GM21576 (cell line): Measurements from ENCODE around the gene INTS6.
"Not testable (repeated sequence)": the region's sequence is repeated elsewhere in the genome, so short reads cannot be mapped to it uniquely, and the experiment has no call there.

Source experiments
- ATAC-seq: cut with Tn5 transposase; IDR thresholded peaks from one replicate; pipeline ENCODE4 v1.9.1; 2021; ENCODE audit warnings: mild to moderate bottlenecking, moderate library complexity; ENCODE audit not compliant: unreplicated experiment

INTS6 gene

GRCh38 chr13:51415339-51415738, 37.5 kb downstream of the INTS6 start:
- not testable (repeated sequence) for ATAC-seq

DNA sequence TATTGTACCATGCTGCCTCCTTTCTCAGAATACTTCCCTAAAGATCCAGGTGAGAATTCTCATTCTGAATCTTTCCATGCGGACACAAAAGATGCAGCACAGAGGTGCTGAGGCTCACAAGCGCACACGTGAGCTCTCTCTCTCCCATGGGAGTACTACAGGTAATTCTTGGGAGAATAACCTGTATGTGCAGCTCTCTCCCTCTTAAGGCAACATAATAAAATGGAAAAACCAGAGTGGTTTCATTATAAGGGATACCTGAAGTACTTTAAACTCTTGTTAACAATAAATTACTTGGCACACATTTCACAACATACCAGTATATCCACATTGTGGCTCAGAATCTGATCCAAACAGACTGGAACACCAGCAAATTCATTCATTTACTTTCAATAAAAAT, 40.4 kb downstream of the INTS6 start:
- ATAC-seq, result no peak

DNA sequence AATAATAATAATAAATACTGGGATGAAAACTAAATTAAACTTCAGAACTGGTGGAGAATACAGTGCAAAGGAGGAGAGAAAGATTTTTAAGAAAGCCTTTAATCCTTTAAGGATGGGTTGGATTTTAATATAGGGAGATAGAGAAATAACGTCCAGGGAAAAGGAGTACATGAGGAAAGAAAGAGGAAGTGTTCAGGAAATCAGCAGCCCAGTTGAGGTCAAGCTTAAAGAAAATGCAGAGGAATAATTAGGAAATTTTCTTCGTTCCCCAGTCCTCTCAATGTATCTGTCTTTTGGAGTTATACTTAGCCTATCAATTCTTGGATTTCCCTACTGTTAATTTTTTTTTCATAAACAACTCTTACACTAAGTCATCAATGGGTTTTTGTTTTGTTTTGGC, 47.7 kb downstream of the INTS6 start:
- no peak for ATAC-seq

GRCh38 chr13:51397262-51397941, 55.4 kb downstream of the INTS6 start:
- no peak for ATAC-seq

- peak; percentile 81 for ATAC-seq
These were observed 56.5 kb downstream of the INTS6 start for GRCh38 chr13:51396352-51396751.

DNA sequence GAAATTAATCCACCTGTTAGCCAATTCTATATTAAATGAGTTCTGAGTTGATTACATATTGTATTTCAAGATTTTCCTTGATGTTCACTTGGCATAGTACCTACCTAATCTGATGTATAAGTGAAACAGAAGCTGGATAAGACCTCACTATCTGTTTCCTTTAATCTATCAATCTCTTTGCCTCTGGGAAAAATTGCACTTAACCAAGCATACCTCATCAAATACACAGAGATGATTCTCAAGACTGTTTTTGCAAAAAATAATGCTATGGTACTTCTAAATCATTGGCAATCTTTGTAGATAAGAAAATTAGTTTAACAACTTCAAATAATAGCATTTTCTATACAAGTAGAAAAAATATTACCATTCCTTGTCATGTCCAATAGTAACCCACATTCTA, 58.1 kb downstream of the INTS6 start:
- ATAC-seq, result no peak

GRCh38 chr13:51385114-51385513, 67.7 kb downstream of the INTS6 start:
- ATAC-seq, result no peak

DNA sequence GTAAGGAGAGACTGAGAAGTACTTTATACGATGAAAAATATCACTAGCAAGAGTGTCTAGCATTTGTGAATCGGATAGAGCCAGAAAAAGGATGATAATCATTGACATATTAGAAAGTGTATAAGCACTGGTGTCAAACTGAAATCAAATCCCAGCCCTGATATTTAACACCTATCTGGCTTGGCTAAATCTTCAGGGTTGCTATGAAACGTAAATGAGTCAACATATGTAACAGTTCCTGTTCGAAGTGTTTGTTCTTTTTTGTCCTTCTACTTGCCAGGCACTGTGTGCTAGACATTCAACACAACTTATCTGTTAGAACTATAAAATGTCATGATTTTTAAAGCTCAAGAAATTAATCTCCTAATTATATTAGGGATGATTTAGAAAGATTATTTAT, 72.6 kb downstream of the INTS6 start:
- no peak for ATAC-seq

- no peak for ATAC-seq
These were observed 79.4 kb downstream of the INTS6 start for GRCh38 chr13:51373451-51373850.

DNA sequence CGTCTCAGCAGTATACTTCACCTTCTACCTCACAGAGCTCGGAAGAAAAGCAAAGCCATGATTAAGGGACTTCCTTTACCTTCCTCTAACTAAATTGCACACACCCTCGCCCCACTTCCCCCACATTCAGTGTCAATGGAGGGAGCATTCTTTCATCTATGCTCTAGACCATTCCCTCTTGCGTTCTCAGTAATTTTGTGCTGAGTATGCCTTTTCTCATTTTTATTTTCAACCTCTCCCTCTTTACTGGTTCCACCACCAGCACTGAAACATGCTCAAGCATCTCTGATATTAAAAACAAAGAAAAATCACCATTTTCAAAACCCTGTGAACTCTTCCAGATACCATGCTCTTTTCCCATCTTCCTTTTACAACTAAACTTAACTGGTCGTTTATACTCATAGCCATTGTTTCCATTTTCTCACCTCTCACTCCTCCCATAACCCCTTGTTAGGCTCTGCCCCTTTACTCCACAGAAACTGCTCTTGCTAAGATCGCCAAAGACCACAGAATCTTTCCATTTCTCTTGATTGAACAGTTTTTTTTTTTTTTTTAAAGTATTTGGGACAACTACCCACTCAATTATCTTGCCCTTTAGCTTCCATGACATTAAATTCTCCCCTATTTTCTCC, 81.0 kb downstream of the INTS6 start:
- ATAC-seq, result no peak

- ATAC-seq, result no peak
These were observed 82.0 kb downstream of the INTS6 start for GRCh38 chr13:51370811-51371210.

GRCh38 chr13:51370116-51370515, 82.7 kb downstream of the INTS6 start:
- no peak for ATAC-seq

DNA sequence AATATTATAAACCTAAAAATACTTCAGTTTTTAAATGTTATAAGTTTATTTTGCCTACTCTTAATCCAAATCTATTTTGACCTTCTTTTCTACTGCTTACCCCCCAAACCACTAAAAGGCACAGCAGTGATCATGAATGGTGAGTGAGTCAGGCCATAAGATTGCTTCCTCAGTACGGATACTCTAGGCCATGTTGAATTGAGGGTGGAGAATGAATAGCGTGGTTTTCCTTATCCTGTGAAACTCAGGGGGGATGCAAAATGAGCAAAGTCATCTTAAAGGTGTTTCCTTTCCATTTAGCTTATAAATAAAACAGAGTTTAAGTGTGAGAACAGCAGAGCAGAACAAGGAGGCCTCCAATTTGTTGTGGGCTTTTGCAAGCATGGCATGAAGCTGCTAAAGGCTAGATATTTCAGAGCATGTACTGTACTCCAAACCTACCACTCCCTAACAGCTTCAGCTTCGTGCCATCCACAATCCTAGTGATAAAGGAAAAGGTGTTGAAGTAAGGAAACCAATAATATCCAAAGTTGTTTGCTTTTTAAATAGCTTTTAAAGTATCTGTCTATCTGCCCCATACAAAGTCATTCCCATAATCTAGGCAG, 88.3 kb downstream of the INTS6 start:
- ATAC-seq, result no peak

- no peak for ATAC-seq
These were observed 89.2 kb downstream of the INTS6 start for GRCh38 chr13:51363625-51364024.

DNA sequence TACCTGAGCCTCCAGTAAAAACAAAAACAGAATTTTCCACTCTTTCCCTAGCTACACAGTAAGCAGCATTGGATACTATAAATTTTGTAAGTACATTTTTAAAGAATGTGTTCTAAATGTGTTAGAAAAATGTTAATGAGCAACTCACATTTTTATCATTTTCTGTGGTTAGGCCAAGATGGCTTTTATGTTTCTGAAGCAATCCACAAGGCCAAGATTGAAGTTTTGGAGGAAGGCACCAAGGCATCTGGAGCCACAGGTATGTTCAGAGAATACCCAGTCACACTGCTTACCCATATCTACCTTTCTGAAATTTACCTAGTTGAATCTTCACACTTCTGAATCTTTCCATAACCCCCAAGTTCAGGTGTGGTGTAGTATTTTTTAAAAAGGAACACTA, 91.7 kb downstream of the INTS6 start:
- ATAC-seq, result no peak

DNA sequence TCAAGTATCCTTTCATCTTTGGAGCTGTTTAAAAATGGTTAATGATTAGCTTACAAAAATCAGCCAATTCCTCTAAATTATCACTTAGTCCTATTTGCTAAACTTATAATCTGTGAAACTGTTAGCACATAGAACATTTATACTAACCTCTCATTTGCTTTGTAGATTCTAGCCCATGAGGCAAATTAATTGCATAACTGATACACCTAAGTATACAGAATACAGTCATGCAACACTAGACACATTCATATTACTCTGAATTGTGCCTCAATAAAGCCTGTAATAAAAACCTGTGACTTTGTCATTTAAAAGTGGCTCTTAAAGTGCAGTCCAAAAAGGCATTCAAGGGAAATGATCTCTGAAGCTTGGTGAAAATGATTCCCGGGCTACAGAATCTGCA, 92.3 kb downstream of the INTS6 start:
- ATAC-seq, result no peak

DNA sequence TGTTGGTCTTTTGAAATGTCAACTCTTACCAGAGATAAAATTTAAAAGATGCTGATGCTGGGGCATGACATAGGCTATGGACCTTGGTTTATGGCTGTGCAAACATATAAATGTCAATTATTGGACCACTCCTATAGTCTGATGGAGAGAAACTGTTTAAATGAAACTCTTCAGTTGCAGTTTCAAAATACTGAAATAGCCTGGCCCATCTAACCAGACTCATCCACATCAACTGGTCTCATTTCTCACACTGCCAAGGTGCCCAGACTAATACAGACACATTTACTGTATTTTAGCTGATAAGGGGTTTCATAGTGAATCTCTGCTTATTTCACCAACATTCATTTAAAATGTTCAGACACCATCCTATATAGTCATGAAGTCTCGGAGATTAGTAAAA, 93.5 kb downstream of the INTS6 start:
- no peak for ATAC-seq

DNA sequence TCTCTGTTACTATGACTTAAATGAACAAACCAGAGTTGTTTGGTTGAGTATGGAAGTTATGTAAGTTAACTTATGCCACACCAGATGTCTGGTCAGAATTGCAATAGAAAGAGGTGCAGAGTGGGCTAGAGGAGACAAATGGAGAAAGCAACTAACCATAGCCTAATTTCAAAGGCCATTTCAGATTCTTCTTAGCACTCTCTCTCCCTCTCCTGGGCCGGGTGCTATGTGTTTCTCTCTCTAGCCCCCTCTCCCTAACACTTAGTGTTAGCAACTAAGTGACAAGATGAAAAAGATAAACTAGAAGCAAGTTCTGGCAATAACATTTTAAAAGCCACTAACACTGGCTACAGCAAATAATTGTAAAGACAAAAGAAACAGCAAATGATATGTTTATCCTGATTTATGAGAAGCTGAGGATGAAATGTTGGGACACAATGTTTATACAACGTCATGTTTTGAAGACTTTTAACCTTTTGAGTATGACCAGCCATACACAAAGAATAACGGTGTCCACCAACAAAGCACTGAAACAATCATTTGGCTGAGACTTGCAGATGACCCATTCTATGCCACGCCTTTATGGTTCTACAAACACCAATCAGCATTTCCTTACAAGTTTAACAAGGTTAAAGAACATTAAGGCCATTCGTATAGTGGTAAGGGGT, 94.8 kb downstream of the INTS6 start:
- no peak for ATAC-seq

- ATAC-seq, result no peak
These were observed 97.6 kb downstream of the INTS6 start for GRCh38 chr13:51355217-51355616.

DNA sequence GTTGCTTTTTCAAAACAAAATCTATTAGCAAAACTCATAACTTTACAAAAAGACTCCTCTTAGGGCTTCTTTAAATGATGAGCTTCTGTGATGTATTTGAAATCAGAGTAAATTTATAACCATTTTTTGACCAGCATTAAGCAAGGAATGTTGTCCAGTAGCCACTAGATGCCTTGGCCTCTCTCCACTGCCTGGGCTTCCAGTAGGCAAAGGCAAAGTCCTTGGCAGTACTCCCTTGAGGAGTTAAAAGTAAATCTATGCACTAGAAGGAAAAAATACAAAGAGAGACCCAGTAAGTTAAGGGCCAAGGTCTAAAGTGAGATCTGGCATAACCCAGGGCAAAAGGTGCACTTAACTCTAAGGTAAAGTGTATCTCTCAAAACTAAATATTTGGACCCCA, 103.8 kb downstream of the INTS6 start:
- ATAC-seq, result no peak

GRCh38 chr13:51348069-51348967, 104.5 kb downstream of the INTS6 start:
- ATAC-seq, result no peak
